ENCODE data around the gene TYMS.

The TYMS gene

DNA sequence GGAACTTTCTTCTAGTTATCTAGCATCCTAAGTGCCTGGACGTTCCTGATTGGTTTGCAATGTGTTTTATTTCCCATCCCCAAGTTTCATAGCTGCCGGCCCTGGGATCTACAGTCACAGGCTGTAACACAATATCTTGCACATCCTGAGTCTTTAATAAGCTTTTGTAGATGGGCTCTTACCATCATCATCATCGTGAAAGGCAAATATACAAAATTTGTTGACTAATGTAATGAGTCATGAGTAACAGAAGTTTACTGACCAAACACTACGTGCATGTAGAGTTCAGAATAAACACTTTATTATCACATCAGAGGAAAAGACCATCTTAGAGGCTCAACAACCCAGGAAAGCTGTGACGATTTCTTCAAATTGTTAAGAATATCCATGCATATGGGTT lies 8.1 kb upstream of the TYMS start:
- no peak for FAIRE-seq

GRCh38 chr18:650428-650858 lies 7.0 kb upstream of the TYMS start:
- FAIRE-seq, result no peak

- no peak for FAIRE-seq
Measured at GRCh38 chr18:652131-652530, 5.3 kb upstream of the TYMS start.

GRCh38 chr18:653512-653911 lies 3.9 kb upstream of the TYMS start:
- no peak for FAIRE-seq

- no peak for FAIRE-seq
Measured at GRCh38 chr18:654601-655000, 2.9 kb upstream of the TYMS start.

DNA sequence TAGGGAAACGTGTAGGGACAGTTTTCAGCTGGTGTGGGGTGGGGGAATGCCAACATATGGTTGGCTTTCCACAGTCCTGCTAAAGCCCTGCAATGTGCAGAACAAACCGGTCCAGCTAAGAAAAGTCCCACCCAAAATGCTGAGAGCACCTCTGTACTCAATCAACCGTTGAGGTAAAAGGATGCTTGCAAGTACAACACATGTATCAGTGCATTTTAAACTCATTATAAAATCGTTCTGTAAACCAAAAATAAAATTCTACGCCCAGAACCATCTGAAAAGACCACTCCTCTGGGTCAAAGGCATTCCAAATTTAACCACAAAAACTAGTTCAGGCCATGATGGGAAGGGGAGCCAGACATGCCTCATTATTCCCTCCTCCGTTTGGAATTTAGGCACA lies 2.0 kb upstream of the TYMS start:
- no peak for FAIRE-seq

GRCh38 chr18:658001-658946 lies 821 bp downstream of the TYMS start:
- peak; percentile 47 for FAIRE-seq

- FAIRE-seq, result no peak
Measured at GRCh38 chr18:658947-659533, 1.6 kb downstream of the TYMS start.

DNA sequence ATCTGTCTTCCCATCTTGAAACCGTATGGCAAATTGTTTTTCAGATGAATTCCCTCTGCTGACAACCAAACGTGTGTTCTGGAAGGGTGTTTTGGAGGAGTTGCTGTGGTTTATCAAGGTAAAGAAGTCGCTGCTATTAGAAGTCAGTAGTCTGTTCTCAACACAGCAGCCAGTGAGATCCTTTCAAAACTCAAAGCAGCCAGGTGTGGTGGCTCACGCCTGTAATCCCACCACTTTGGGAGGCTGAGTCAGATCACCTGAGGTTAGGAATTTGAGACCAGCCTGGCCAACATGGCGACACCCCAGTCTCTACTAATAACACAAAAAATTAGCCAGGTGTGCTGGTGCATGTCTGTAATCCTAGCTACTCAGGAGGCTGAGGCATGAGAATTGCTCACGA lies 2.1 kb downstream of the TYMS start:
- FAIRE-seq, result no peak

DNA sequence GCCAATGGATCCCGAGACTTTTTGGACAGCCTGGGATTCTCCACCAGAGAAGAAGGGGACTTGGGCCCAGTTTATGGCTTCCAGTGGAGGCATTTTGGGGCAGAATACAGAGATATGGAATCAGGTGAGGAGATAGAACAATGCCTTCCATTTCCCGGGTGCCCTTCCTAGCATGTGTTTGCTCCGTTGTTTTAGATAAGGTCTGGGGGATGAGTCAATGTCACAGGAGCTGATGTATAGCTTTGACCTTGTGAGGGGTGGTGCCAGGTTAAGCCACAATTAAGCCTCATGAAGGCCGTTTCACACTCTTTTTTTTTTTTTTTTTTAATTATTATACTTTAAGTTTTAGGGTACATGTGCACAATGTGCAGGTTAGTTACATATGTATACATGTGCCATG lies 4.7 kb downstream of the TYMS start:
- no peak for FAIRE-seq

DNA sequence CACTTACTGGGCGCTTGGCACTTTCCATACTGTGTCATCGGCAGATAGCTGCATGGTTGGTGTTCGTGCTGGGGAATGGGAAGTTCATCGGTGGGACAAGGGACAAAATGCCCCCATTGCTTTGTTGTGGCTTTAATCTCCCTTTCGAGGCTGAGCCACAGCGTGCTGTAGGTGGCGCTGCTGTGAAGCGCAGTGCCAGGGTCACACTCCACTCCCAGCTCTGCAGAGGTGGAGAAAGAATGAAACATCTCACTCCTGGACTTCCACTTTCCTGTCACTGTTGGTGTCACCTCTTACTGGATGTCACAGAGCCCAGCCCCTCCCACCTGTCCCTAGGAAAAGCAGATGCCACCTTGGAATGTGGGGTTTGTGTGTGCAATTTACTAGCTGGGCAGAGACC lies 8.7 kb downstream of the TYMS start:
- FAIRE-seq, result no peak

DNA sequence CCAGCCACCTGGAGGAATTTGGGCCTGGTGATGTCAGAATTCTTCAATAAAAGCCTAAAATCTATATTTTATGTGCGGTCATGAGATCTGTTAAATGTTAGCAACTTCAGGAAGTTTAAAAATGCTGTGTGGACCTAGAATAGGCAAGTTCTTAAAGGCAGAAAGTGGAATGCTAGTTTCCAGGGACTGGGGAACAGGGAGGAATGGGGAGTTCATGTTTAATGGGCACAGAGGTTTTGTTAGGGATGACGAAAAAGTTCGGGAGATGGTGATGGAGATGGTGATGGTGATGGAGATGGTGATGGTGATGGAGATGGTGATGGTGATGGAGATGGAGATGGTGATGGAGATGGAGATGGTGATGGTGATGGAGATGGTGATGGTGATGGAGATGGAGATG lies 9.2 kb downstream of the TYMS start:
- FAIRE-seq, result no peak

- FAIRE-seq, result no peak
Measured at GRCh38 chr18:668260-668659, 10.8 kb downstream of the TYMS start.

DNA sequence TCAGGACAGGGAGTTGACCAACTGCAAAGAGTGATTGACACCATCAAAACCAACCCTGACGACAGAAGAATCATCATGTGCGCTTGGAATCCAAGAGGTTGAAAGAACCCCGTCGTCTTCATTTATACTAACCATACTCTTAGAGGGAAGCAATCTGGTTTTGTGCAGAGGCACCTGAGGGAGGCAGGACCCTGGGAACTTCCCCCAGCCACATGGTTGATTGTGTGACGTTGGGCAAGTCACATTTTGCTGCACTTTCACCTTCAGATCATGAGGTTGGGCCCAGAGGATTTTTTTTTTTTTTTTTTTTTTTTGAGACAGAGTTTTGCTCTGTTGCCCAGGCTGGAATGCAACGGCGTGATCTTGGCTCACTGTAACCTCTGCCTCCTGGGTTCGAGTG lies 11.6 kb downstream of the TYMS start:
- no peak for FAIRE-seq

GRCh38 chr18:670522-670921 lies 13.1 kb downstream of the TYMS start:
- no peak for FAIRE-seq

- FAIRE-seq, result no peak
Measured at GRCh38 chr18:671405-671804, 14.0 kb downstream of the TYMS start.

GRCh38 chr18:673317-673716 lies 15.9 kb downstream of the TYMS start:
- FAIRE-seq, result no peak

DNA sequence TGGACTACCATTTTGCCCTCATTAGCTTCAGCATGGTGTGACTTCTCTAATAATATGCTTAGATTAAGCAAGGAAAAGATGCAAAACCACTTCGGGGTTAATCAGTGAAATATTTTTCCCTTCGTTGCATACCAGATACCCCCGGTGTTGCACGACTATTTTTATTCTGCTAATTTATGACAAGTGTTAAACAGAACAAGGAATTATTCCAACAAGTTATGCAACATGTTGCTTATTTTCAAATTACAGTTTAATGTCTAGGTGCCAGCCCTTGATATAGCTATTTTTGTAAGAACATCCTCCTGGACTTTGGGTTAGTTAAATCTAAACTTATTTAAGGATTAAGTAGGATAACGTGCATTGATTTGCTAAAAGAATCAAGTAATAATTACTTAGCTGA lies 16.3 kb downstream of the TYMS start:
- no peak for FAIRE-seq

DNA sequence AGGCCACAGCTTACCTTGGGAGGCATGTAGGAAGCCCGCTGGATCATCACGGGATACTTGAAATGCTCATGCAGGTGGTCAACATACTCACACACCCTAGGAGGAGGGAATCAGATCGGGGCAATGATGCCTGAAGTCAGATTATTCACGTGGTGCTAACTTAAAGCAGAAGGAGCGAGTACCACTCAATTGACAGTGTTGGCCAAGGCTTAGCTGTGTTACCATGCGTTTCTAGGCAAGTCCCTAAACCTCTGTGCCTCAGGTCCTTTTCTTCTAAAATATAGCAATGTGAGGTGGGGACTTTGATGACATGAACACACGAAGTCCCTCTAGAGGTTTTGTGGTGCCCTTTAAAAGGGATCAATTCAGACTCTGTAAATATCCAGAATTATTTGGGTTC lies 17.9 kb downstream of the TYMS start:
- no peak for FAIRE-seq

DNA sequence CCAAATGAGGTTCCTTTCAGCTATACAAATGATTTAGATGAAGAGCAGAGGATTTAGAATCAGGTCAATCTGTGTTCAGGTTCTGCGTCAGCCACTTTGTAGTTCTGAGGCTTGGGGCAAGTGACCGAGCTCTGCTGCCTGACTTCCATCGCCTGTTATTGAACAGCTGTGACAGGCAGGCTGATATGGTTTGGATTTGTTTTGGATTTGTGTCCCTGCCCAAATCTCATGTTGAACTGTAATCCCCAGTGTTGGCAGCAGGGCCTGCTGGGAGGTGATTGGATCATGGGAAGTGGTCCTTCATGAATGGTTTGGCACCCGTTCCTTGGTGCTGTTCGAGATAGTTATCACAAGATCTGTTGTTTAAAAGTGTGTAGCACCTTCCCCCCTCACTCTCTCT lies 18.6 kb downstream of the TYMS start:
- FAIRE-seq, result no peak

DNA sequence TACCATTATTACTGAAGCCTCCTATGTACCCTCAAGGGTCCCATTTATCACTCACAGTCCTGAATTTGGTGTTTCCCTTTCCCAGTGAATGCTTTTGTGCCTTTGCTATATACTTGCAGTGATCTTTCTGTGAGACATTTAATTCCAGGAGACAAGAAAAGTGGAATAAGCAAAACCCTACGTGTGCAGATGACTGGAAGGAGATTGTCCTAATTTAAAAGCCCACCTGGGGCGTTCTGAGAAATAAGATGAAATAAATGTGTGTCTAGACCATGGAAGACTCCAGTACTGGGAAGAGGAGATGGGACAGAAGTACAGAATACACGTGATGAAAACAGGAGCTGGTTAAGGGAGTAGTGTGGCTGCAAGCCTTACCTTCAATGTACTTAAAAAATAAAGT lies 19.3 kb downstream of the TYMS start:
- no peak for FAIRE-seq

- no peak for FAIRE-seq
Measured at GRCh38 chr18:677145-677544, 19.7 kb downstream of the TYMS start.

GRCh38 chr18:677951-678381 lies 20.5 kb downstream of the TYMS start:
- FAIRE-seq, result no peak

DNA sequence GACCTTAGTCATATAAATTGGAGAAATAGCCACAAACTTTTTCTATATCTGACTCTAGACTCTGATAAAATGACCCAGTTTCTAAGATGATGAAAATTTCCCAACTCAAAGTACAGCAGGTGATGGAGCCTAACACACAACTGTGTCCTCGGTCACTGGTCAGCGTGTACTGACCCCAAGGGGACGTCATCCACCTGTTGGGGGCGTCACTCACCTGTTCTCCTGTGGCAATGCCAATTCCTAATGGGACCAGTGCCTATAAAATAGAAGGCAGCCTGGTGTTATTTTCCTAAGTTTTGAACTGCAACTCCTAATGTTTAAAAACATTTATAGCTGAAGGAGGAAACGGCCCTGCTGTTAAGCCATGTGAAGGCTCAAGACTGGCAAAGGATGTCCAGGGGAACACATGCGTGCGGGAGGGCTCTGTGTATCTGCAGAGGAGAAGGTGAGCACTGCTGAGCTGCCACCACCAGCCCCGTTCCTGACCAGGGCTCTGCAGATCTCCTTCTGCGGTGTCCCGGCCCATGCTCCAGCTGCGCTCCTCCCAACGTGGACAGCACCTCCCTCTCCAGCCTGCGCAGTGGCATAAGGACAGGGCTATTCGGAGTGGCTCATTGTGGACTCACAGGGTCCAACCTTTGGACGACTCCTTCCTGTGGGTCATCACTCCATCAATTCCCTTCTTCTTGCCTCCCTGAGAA lies 21.2 kb downstream of the TYMS start:
- FAIRE-seq, result no peak
